WTC11 (cell line): ENCODE measurements around the gene TMEM63B. TPM values are rescaled to one million over a fixed set of nuclear protein-coding genes. Genes with fewer than 3 reads are reported as not detected.

Experiments
- ATAC-seq: fragments of 200-7000 bp; cut with Tn5 transposase; 2 replicates; pipeline ENCODE4 v1.10.0; 2021; ENCODE audit warnings: mild to moderate bottlenecking, moderate library complexity
- CTCF ChIA-PET: fragments of 300-600 bp; sonication (Branson Sonifier 250); formaldehyde crosslinking; loops from one replicate; lab custom pipeline; 2021; ENCODE audit warnings: antibody characterized with exemption; lab: Charles Lee
- POLR2A ChIA-PET: fragments of 350-600 bp; sonication (Branson Sonifier 250); formaldehyde crosslinking; loops from one replicate; lab custom pipeline; 2021; ENCODE audit warnings: antibody characterized with exemption; lab: Charles Lee
- DNase-seq: peaks from one replicate; pipeline ENCODE4 v3.0.0; 2021; ENCODE audit warnings: low spot score
- H3K27ac Mint-ChIP-seq: 2 replicates; pipeline ENCODE4 v1.8.0; 2021; ENCODE audit warnings: mixed read lengths
- H3K27me3 Mint-ChIP-seq: 2 replicates; pipeline ENCODE4 v1.8.0; 2021; ENCODE audit warnings: low read depth, mild to moderate bottlenecking, moderate library complexity, mixed read lengths
- H3K36me3 Mint-ChIP-seq: 2 replicates; pipeline ENCODE4 v1.8.0; 2021; ENCODE audit warnings: mixed read lengths
- H3K4me1 Mint-ChIP-seq: 2 replicates; pipeline ENCODE4 v1.8.0; 2022; ENCODE audit warnings: mixed read lengths
- H3K4me3 Mint-ChIP-seq: 2 replicates; pipeline ENCODE4 v1.8.0; 2021; ENCODE audit warnings: mild to moderate bottlenecking, moderate library complexity, mixed read lengths
- H3K9me3 Mint-ChIP-seq: 2 replicates; pipeline ENCODE4 v1.8.0; 2021; ENCODE audit warnings: mixed read lengths
- ELF4 ChIP-seq: sonication (generic); formaldehyde crosslinking; IDR thresholded peaks from 2 replicates; pipeline ENCODE4 v1.8.1; 2022; ENCODE audit warnings: low read depth, mild to moderate bottlenecking, moderate library complexity, missing genetic modification reagents
- ESRRA ChIP-seq: sonication (generic); formaldehyde crosslinking; IDR thresholded peaks from 2 replicates; pipeline ENCODE4 v1.8.1; 2022; ENCODE audit warnings: mild to moderate bottlenecking, missing genetic modification reagents, borderline replicate concordance
- FOXP1 ChIP-seq: sonication (generic); formaldehyde crosslinking; IDR thresholded peaks from 2 replicates; pipeline ENCODE4 v1.8.0; 2022; ENCODE audit warnings: missing genetic modification reagents, mild to moderate bottlenecking, moderate library complexity, borderline replicate concordance
- JUN ChIP-seq: sonication (generic); formaldehyde crosslinking; IDR thresholded peaks from 2 replicates; pipeline ENCODE4 v1.8.0; 2023; ENCODE audit warnings: mild to moderate bottlenecking, missing genetic modification reagents
- KAT7 ChIP-seq: sonication (generic); formaldehyde crosslinking; IDR thresholded peaks from 2 replicates; pipeline ENCODE4 v1.8.1; 2023; ENCODE audit warnings: missing genetic modification reagents, mild to moderate bottlenecking, borderline replicate concordance
- TEAD1 ChIP-seq: sonication (generic); formaldehyde crosslinking; IDR thresholded peaks from 2 replicates; pipeline ENCODE4 v1.8.0; 2022; ENCODE audit warnings: mild to moderate bottlenecking, missing genetic modification reagents
- TEAD4 ChIP-seq: sonication (generic); formaldehyde crosslinking; IDR thresholded peaks from 2 replicates; pipeline ENCODE4 v1.8.0; 2022; ENCODE audit warnings: mild to moderate bottlenecking, missing genetic modification reagents
- TP53 ChIP-seq: sonication (generic); formaldehyde crosslinking; IDR thresholded peaks from 2 replicates; pipeline ENCODE4 v1.8.1; 2023; ENCODE audit warnings: mild to moderate bottlenecking, missing genetic modification reagents
- total RNA-seq: library from RNA; stranded (reverse); gene quantifications from 3 replicates; pipeline ENCODE4 v1.2.3, GENCODE V29; 2021
- TF ChIP-seq, protein P1 (sequence below): sonication (generic); formaldehyde crosslinking; IDR thresholded peaks from 2 replicates; pipeline ENCODE4 v1.8.0; 2023; ENCODE audit warnings: mild to moderate bottlenecking, missing genetic modification reagents
- TF ChIP-seq, protein P2 (sequence below): sonication (generic); formaldehyde crosslinking; IDR thresholded peaks from 2 replicates; pipeline ENCODE4 v1.8.1; 2022; ENCODE audit warnings: low read depth, mild to moderate bottlenecking, moderate library complexity, missing genetic modification reagents, borderline replicate concordance
- TF ChIP-seq, protein P3 (sequence below): fragments of 250-450 bp; sonication (Bioruptor Pico); IDR thresholded peaks from 2 replicates; pipeline ENCODE4 v1.8.0; 2021; ENCODE audit warnings: mild to moderate bottlenecking
- TF ChIP-seq, protein P4 (sequence below): sonication (generic); formaldehyde crosslinking; IDR thresholded peaks from 2 replicates; pipeline ENCODE4 v1.8.1; 2022; ENCODE audit warnings: mild to moderate bottlenecking, missing genetic modification reagents, moderate library complexity, borderline replicate concordance
- TF ChIP-seq, protein P5 (sequence below): fragments of 200-600 bp; IDR thresholded peaks from 2 replicates; pipeline ENCODE4 v1.8.0; 2022; ENCODE audit warnings: antibody characterized with exemption
- TF ChIP-seq, protein P6 (sequence below): fragments of 250-450 bp; sonication (Bioruptor Pico); IDR thresholded peaks from 2 replicates; pipeline ENCODE4 v1.9.0; 2021; ENCODE audit warnings: mild to moderate bottlenecking
- TF ChIP-seq, protein P7 (sequence below): sonication (generic); formaldehyde crosslinking; IDR thresholded peaks from 2 replicates; pipeline ENCODE4 v1.8.1; 2022; ENCODE audit warnings: low read depth, missing genetic modification reagents, borderline replicate concordance

Gene TMEM63B
- total RNA-seq, 1 experiment from 2014 or later = 72.8 TPM

DNA sequence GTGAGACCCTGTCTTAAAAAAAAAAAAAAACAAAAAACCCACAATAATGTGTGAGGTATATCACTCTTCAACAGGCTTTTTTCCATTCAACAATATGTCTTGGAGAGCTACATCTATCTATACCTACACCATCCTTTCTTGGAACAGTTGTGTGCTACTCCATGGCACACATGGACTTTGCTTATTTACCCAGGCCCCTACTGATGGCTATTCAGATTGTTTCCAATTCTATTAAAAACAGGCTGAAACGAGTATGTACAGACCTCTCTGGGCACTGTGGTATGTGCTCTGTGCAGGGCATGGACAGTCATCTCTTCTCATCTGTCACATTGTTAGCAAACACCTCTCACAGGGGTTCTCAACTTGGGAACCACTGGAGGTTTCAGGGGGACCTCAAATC, 28.2 kb upstream of the TMEM63B start:
- H3K27ac Mint-ChIP-seq = no peak overlapping the region
- peaks cover 8% of the 10 kb centered on the region; the same call in 1 of the 2 replicates for H3K4me1 Mint-ChIP-seq
- DNase-seq (no peak), ATAC-seq (no peak)
- no peaks in the 10 kb centered on the region for H3K27me3 Mint-ChIP-seq
- no peak overlapping the region for H3K4me3 Mint-ChIP-seq
- TF ChIP-seq, protein P1, sequence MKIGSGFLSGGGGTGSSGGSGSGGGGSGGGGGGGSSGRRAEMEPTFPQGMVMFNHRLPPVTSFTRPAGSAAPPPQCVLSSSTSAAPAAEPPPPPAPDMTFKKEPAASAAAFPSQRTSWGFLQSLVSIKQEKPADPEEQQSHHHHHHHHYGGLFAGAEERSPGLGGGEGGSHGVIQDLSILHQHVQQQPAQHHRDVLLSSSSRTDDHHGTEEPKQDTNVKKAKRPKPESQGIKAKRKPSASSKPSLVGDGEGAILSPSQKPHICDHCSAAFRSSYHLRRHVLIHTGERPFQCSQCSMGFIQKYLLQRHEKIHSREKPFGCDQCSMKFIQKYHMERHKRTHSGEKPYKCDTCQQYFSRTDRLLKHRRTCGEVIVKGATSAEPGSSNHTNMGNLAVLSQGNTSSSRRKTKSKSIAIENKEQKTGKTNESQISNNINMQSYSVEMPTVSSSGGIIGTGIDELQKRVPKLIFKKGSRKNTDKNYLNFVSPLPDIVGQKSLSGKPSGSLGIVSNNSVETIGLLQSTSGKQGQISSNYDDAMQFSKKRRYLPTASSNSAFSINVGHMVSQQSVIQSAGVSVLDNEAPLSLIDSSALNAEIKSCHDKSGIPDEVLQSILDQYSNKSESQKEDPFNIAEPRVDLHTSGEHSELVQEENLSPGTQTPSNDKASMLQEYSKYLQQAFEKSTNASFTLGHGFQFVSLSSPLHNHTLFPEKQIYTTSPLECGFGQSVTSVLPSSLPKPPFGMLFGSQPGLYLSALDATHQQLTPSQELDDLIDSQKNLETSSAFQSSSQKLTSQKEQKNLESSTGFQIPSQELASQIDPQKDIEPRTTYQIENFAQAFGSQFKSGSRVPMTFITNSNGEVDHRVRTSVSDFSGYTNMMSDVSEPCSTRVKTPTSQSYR (CRISPR knock-in tag) = no peak
- TF ChIP-seq, protein P2, sequence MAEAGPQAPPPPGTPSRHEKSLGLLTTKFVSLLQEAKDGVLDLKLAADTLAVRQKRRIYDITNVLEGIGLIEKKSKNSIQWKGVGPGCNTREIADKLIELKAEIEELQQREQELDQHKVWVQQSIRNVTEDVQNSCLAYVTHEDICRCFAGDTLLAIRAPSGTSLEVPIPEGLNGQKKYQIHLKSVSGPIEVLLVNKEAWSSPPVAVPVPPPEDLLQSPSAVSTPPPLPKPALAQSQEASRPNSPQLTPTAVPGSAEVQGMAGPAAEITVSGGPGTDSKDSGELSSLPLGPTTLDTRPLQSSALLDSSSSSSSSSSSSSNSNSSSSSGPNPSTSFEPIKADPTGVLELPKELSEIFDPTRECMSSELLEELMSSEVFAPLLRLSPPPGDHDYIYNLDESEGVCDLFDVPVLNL (CRISPR knock-in tag) = no peak
- TF ChIP-seq ESRRA (CRISPR knock-in tag) (no peak), TP53 (CRISPR knock-in tag) (no peak), FOXP1 (CRISPR knock-in tag) (no peak), KAT7 (CRISPR knock-in tag) (no peak), JUN (CRISPR knock-in tag) (no peak)
- TF ChIP-seq, protein P3, sequence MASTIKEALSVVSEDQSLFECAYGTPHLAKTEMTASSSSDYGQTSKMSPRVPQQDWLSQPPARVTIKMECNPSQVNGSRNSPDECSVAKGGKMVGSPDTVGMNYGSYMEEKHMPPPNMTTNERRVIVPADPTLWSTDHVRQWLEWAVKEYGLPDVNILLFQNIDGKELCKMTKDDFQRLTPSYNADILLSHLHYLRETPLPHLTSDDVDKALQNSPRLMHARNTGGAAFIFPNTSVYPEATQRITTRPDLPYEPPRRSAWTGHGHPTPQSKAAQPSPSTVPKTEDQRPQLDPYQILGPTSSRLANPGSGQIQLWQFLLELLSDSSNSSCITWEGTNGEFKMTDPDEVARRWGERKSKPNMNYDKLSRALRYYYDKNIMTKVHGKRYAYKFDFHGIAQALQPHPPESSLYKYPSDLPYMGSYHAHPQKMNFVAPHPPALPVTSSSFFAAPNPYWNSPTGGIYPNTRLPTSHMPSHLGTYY (CRISPR knock-in tag) = no peak
- H3K36me3 Mint-ChIP-seq = peaks cover 15% of the 10 kb centered on the region; the same call in 1 of the 2 replicates
- CTCF ChIA-PET = interaction anchor here (1.1 to 1.8 kb wide), 5 partner anchors 13 to 34 kb away, joined by 3 to 9 read pairs (median 6); no protein-coding TSS in a partner anchor
- POLR2A ChIA-PET = no interaction called here
- H3K9me3 Mint-ChIP-seq = no peaks in the 10 kb centered on the region

DNA sequence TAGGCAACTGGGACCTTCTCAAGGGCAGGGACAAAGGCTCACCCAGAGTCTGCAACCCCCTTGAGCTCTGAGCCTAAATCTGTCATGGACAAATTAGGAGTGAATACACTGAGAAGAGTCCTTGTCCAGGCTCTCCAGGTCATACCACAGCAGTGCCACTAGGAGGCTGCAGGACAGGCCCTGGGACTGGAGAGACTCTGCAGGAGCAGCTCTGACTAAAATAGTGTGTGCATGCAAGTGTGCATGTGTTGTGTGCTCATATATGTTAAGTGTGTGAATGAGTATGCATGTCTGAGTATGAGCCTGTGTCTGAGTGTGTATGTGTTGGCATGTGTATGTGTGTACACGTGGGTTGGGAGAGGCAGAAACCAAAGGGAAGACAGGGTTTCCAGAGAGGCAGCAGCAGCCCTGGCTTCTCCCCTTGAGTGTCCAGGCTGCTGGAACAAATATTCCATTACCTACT, 27.2 kb upstream of the TMEM63B start:
- TF ChIP-seq, protein P4, sequence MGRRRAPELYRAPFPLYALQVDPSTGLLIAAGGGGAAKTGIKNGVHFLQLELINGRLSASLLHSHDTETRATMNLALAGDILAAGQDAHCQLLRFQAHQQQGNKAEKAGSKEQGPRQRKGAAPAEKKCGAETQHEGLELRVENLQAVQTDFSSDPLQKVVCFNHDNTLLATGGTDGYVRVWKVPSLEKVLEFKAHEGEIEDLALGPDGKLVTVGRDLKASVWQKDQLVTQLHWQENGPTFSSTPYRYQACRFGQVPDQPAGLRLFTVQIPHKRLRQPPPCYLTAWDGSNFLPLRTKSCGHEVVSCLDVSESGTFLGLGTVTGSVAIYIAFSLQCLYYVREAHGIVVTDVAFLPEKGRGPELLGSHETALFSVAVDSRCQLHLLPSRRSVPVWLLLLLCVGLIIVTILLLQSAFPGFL (CRISPR knock-in tag) = no peak
- TF ChIP-seq, protein P5, sequence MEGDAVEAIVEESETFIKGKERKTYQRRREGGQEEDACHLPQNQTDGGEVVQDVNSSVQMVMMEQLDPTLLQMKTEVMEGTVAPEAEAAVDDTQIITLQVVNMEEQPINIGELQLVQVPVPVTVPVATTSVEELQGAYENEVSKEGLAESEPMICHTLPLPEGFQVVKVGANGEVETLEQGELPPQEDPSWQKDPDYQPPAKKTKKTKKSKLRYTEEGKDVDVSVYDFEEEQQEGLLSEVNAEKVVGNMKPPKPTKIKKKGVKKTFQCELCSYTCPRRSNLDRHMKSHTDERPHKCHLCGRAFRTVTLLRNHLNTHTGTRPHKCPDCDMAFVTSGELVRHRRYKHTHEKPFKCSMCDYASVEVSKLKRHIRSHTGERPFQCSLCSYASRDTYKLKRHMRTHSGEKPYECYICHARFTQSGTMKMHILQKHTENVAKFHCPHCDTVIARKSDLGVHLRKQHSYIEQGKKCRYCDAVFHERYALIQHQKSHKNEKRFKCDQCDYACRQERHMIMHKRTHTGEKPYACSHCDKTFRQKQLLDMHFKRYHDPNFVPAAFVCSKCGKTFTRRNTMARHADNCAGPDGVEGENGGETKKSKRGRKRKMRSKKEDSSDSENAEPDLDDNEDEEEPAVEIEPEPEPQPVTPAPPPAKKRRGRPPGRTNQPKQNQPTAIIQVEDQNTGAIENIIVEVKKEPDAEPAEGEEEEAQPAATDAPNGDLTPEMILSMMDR = peak; percentile 45
- CTCF ChIA-PET = interaction anchor here (0.6 to 1.8 kb wide), 21 partner anchors 10 to 330 kb away, joined by 3 to 9 read pairs (median 4); partner anchors contain the start of genes MRPL14, SLC29A1, SLC35B2 and TMEM63B
- POLR2A ChIA-PET = no interaction called here
- Mint-ChIP-seq H3K27me3 (no peaks in the 10 kb centered on the region), H3K36me3 (peaks cover 19% of the 10 kb centered on the region), H3K9me3 (no peaks in the 10 kb centered on the region), H3K27ac (no peak overlapping the region), H3K4me1 (peaks cover 8% of the 10 kb centered on the region; the same call in 1 of the 2 replicates), H3K4me3 (no peak overlapping the region)
- DNase-seq (peak; percentile 37), ATAC-seq (peak; percentile 82)

DNA sequence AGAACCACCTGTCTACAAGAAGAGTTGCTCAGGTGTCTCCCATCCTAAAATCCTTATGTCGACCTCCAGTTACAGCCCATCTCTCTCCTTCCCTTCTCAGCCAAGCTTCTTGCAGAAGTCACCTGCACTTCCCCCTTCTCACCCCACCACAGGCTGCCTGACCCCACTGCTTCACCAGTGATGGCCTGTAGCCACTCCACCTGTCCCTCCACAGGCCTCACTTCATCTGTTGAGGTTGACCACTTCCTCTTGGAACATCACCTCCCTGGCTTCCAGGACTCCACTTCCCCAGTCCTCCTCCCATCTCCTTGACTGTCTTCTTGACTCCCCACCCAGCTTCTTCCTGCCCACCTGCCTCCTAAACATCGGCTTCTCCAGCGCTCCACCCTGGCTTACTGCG, 25.5 kb upstream of the TMEM63B start:
- ChIA-PET CTCF (interaction anchor here (0.6 to 1.7 kb wide), 5 partner anchors 16 to 211 kb away, joined by 3 to 5 read pairs (median 4); partner anchors contain the start of gene AARS2), POLR2A (no interaction called here)
- no peak overlapping the region for H3K4me3 Mint-ChIP-seq
- H3K4me1 Mint-ChIP-seq = peaks cover 8% of the 10 kb centered on the region; the same call in 1 of the 2 replicates
- DNase-seq (no peak), ATAC-seq (no peak)
- peaks cover 31% of the 10 kb centered on the region for H3K36me3 Mint-ChIP-seq
- peak overlapping the region; percentile 63 for H3K27ac Mint-ChIP-seq
- H3K9me3 Mint-ChIP-seq = no peaks in the 10 kb centered on the region
- no peaks in the 10 kb centered on the region for H3K27me3 Mint-ChIP-seq
- TF ChIP-seq TEAD1 (no peak), ELF4 (CRISPR knock-in tag) (no peak), TEAD4 (CRISPR knock-in tag) (no peak)
- TF ChIP-seq, protein P3 (CRISPR knock-in tag) = no peak
- TF ChIP-seq, protein P6, sequence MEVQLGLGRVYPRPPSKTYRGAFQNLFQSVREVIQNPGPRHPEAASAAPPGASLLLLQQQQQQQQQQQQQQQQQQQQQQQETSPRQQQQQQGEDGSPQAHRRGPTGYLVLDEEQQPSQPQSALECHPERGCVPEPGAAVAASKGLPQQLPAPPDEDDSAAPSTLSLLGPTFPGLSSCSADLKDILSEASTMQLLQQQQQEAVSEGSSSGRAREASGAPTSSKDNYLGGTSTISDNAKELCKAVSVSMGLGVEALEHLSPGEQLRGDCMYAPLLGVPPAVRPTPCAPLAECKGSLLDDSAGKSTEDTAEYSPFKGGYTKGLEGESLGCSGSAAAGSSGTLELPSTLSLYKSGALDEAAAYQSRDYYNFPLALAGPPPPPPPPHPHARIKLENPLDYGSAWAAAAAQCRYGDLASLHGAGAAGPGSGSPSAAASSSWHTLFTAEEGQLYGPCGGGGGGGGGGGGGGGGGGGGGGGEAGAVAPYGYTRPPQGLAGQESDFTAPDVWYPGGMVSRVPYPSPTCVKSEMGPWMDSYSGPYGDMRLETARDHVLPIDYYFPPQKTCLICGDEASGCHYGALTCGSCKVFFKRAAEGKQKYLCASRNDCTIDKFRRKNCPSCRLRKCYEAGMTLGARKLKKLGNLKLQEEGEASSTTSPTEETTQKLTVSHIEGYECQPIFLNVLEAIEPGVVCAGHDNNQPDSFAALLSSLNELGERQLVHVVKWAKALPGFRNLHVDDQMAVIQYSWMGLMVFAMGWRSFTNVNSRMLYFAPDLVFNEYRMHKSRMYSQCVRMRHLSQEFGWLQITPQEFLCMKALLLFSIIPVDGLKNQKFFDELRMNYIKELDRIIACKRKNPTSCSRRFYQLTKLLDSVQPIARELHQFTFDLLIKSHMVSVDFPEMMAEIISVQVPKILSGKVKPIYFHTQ (CRISPR knock-in tag) = no peak
- TF ChIP-seq, protein P7, sequence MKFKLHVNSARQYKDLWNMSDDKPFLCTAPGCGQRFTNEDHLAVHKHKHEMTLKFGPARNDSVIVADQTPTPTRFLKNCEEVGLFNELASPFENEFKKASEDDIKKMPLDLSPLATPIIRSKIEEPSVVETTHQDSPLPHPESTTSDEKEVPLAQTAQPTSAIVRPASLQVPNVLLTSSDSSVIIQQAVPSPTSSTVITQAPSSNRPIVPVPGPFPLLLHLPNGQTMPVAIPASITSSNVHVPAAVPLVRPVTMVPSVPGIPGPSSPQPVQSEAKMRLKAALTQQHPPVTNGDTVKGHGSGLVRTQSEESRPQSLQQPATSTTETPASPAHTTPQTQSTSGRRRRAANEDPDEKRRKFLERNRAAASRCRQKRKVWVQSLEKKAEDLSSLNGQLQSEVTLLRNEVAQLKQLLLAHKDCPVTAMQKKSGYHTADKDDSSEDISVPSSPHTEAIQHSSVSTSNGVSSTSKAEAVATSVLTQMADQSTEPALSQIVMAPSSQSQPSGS = no peak
